Esophagus muscularis mucosa (tissue), 4 donors: ENCODE data around the gene NRAP. TPM values are rescaled to one million over a fixed set of nuclear protein-coding genes. Genes with fewer than 3 reads are reported as not detected.

Experiments
- DNase-seq: peaks from one replicate; pipeline ENCODE4 v3.0.0-alpha.2; 2017; ENCODE audit errors: extremely low spot score
- H3K27ac ChIP-seq, 4 donors: fragments of 200-600 bp; sonication (generic); replicated peaks in 1 of 4; 1 replicate in 3 of 4; 2 replicates in 1 of 4; pipeline ENCODE4 v1.5.1; 2016 to 2019; ENCODE audit warnings: mild to moderate bottlenecking in 1 of 4
- H3K27me3 ChIP-seq, 4 donors: fragments of 200-600 bp; sonication (generic); one replicate each; pipeline versions ENCODE4 v1.5.1 to v1.6.0; 2016 to 2019
- H3K36me3 ChIP-seq, 4 donors: fragments of 200-600 bp; sonication (generic); one replicate each; pipeline ENCODE4 v1.5.1; 2016 to 2019
- H3K4me1 ChIP-seq, 4 donors: fragments of 200-600 bp; sonication (generic); one replicate each; pipeline ENCODE4 v1.5.1; 2016 to 2019
- H3K4me3 ChIP-seq, 4 donors: fragments of 200-600 bp; sonication (generic); 1 replicate in 2 of 4; 2 replicates in 2 of 4; pipeline ENCODE4 v1.5.1; 2016 to 2019; ENCODE audit warnings: mild to moderate bottlenecking in 4 of 4, moderate library complexity in 1 of 4
- H3K9me3 ChIP-seq, 4 donors: fragments of 200-600 bp; sonication (generic); 1 replicate in 3 of 4; 2 replicates in 1 of 4; pipeline ENCODE4 v1.5.1; 2016 to 2019
- CTCF ChIP-seq, 3 experiments: fragments of 200-600 bp in 2 of 3; fragments of 450-650 bp in 1 of 3; sonication (generic) in 2 of 3; IDR thresholded peaks; one replicate each; pipeline ENCODE4 v1.5.1; 2017 to 2019; ENCODE audit warnings: antibody characterized with exemption in 3 of 3, mild to moderate bottlenecking in 2 of 3, moderate library complexity in 1 of 3
- EP300 ChIP-seq: sonication (generic); formaldehyde crosslinking; IDR thresholded peaks from one replicate; pipeline ENCODE4 v1.6.1; 2017; ENCODE audit warnings: antibody characterized with exemption
- POLR2A ChIP-seq: fragments of 450-650 bp; IDR thresholded peaks from one replicate; pipeline ENCODE4 v1.6.1; 2017; ENCODE audit warnings: antibody characterized with exemption, moderate library complexity, mild to moderate bottlenecking, low read depth
- POLR2AphosphoS5 ChIP-seq, 2 donors: sonication (generic); formaldehyde crosslinking; IDR thresholded peaks; one replicate each; pipeline ENCODE4 v1.6.1; 2017; ENCODE audit warnings: antibody characterized with exemption in 2 of 2
- WGBS: methylation state at CpG from one replicate; pipeline ENCODE4 v1.1.5; 2018; 5-methylcytosine and 5-hydroxymethylcytosine counted together
- intact Hi-C: fragments of 100-400 bp; cut with DNase I; formaldehyde crosslinking; loops from one replicate; pipeline ENCODE4 v1.15.1; 2023
- total RNA-seq, 4 donors: library from RNA; depleted of rRNA; stranded (reverse); fragments of >200 nt; gene quantifications; one replicate each; pipeline versions ENCODE4 v1.1.0 to v1.2.1, GENCODE V29; 2016

Gene NRAP
- total RNA-seq, 4 donors from 2014 or later: not detected

DNA sequence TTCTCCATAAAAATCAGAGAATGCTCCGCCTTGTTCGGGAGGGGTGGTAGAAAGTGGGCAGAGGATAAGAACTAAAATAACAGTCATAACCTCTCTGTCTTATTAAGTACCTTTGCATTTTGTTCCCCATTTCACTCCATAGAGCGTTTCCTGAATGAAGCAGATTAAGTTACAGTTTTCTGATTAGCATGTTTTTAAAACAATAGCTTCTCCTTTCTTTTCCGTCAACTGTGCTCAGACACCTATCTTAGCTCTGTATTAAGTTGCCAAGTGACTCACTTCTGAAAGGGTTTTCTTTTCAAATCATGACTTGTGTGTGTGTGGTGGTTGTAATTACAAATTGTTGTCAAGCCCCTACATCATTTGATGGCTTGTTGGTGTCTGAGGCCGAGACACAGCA is 109.6 kb downstream of the NRAP start:
- no peak for DNase-seq
- peaks cover 6 to 16% (median 10%) of the 10 kb centered on the region in 4 donors for H3K4me1 ChIP-seq
- intact Hi-C loops: no loop called here
- TF ChIP-seq EP300 (no peak), CTCF (IDR thresholded peaks at IDR 0.05) (no peak)
- H3K27me3 ChIP-seq: peaks cover 0 to 55% (median 2%) of the 10 kb centered on the region in 4 donors
- H3K36me3 ChIP-seq: no peaks in the 10 kb centered on the region
- H3K9me3 ChIP-seq: no peaks in the 10 kb centered on the region
- no peak overlapping the region for H3K27ac ChIP-seq
- no peak overlapping the region for H3K4me3 ChIP-seq
- 86% methylated on average over 5 of the region's 5 CpGs for WGBS

GRCh38 chr10:113553149-113553548 is 110.7 kb downstream of the NRAP start:
- no peaks in the 10 kb centered on the region for H3K9me3 ChIP-seq
- DNase-seq: no peak
- H3K27ac ChIP-seq: no peak overlapping the region
- peaks cover 0 to 46% (median 2%) of the 10 kb centered on the region in 4 donors for H3K27me3 ChIP-seq
- 100% methylated on average over 2 of the region's 2 CpGs for WGBS
- intact Hi-C loops: no loop called here
- no peaks in the 10 kb centered on the region for H3K36me3 ChIP-seq
- no peak overlapping the region for H3K4me3 ChIP-seq
- TF ChIP-seq EP300 (no peak), POLR2AphosphoS5 (IDR thresholded peaks at IDR 0.05) (no peak), CTCF (IDR thresholded peaks at IDR 0.05) (no peak), POLR2A (no peak)
- H3K4me1 ChIP-seq: peaks cover 6 to 13% (median 10%) of the 10 kb centered on the region in 4 donors

DNA sequence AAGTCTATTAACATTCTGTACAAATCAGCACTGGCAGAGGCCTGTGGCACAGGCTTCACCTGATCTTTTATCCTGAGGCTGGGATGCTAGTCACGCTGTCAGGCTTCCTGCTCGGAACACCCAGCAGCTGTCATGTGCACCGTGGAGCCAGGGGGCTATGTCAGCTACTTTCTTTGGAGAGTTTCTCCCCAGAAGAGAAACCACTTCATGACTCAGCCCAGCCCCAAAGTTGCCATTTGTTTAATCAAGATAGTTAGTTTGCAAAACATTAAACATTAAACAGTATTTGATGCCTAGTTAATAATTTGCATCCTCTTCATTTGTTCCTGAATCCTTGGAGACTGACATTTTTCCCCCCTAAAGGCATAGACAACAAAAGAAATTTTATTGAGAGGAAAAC is 111.1 kb downstream of the NRAP start, which contains the start of gene HABP2:
HABP2 (plus strand) TSS at position 353 of the 400 bp plus-strand sequence. CDS start 69 bp downstream, outside the sequence.
- H3K36me3 ChIP-seq: no peaks in the 10 kb centered on the region
- DNase-seq: no peak
- intact Hi-C loops: no loop called here
- WGBS: 54% methylated on average over 3 of the region's 3 CpGs
- no peaks in the 10 kb centered on the region for H3K9me3 ChIP-seq
- H3K4me1 ChIP-seq: peaks cover 6 to 9% (median 9%) of the 10 kb centered on the region in 4 donors
- H3K27ac ChIP-seq: no peak within 1 kb of the TSS
- H3K4me3 ChIP-seq: no peak within 1 kb of the TSS
- TF ChIP-seq POLR2AphosphoS5 (IDR thresholded peaks at IDR 0.05): no peak
- no peak for TF ChIP-seq POLR2A
- no peak for TF ChIP-seq EP300
- no peak for TF ChIP-seq CTCF (IDR thresholded peaks at IDR 0.05)
- peaks cover 0 to 42% (median 2%) of the 10 kb centered on the region in 4 donors for H3K27me3 ChIP-seq

DNA sequence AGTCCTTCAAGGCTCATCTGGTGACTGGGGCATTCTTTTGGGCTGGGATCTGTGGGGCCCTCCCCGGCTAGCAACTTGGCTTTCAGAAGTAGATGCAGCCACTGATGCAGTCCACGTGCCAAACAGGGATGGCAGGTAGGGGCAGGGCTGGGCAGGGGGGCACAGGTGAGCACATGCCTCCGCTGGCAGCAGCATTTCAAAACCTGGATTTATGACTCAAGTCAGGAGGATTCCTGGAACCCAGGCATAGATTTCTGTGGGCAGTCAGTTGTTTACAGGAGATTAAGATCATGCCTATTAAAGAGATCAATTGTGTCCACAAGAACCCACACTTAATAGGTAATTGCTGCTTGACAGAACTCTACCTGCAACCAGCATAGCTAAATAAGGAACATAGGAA is 111.8 kb downstream of the NRAP start:
- Histone ChIP-seq H3K4me1 (peaks cover 2 to 3% (median 2%) of the 10 kb centered on the region in 4 donors), H3K4me3 (no peak overlapping the region), H3K9me3 (no peaks in the 10 kb centered on the region), H3K36me3 (no peaks in the 10 kb centered on the region), H3K27ac (no peak overlapping the region), H3K27me3 (peaks cover 0 to 37% (median 2%) of the 10 kb centered on the region in 4 donors)
- TF ChIP-seq POLR2A: no peak
- no peak for TF ChIP-seq EP300
- no peak for TF ChIP-seq CTCF (IDR thresholded peaks at IDR 0.05)
- no peak for TF ChIP-seq POLR2AphosphoS5 (IDR thresholded peaks at IDR 0.05)
- WGBS: 86% methylated on average over 3 of the region's 3 CpGs
- no peak for DNase-seq
- intact Hi-C loops: no loop called here

DNA sequence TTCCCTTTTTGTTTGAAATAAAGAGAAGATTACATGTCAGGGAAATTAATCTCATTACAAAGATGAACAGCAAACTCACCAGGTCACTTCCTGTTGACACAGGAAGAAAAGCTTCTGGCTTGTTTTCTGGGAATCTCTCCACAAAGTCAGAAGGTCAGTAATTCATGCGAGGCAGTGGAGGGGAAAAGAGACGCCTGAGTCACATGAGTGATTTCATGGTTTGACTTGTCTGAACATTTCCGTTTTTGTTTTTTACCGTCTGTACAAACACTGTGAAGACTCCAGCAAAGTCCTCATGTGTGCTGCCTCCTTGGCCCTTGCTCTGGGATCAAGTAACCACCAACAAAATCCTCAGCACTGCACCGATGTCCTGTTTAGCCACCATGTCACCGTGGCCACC is 113.5 kb downstream of the NRAP start:
- TF ChIP-seq POLR2A (no peak), EP300 (no peak), CTCF (IDR thresholded peaks at IDR 0.05) (no peak)
- Histone ChIP-seq H3K9me3 (no peaks in the 10 kb centered on the region), H3K27me3 (peaks cover 0 to 20% (median 0%) of the 10 kb centered on the region in 4 donors), H3K36me3 (no peaks in the 10 kb centered on the region), H3K27ac (no peak overlapping the region), H3K4me3 (no peak overlapping the region), H3K4me1 (no peaks in the 10 kb centered on the region)
- DNase-seq: no peak
- 62% methylated on average over 6 of the region's 6 CpGs for WGBS
- intact Hi-C loops: no loop called here
